Keratinocyte (primary cell): ENCODE measurements around the gene METRNL. TPM values are rescaled to one million over a fixed set of nuclear protein-coding genes. Genes with fewer than 3 reads are reported as not detected.

Source experiments
- DNase-seq: peaks from one replicate; pipeline ENCODE4 v3.0.0-alpha.2; 2011; ENCODE audit warnings: low read depth, missing footprints, low spot score
- FAIRE-seq: peaks from 2 replicates; lab custom pipeline; 2011; peaks lifted over from hg19 to GRCh38; lab: Jason Lieb, UNC
- H2AFZ ChIP-seq: 2 replicates; pipeline ENCODE4 v1.6.0; 2012; ENCODE audit warnings: low read length, control low read depth, inconsistent platforms; ENCODE audit not compliant: control insufficient read depth
- H3K27ac ChIP-seq: 2 replicates; pipeline ENCODE4 v1.5.1; 2011; ENCODE audit warnings: low read length; ENCODE audit not compliant: control insufficient read depth, insufficient read depth
- H3K27me3 ChIP-seq: 3 replicates; pipeline ENCODE4 v1.6.0; 2011; ENCODE audit warnings: low read length; ENCODE audit not compliant: control insufficient read depth, insufficient read depth; ENCODE audit errors: extremely low read depth
- H3K36me3 ChIP-seq, 2 experiments: 2 replicates in 1 of 2; 3 replicates in 1 of 2; pipeline ENCODE4 v1.5.1; 2011; ENCODE audit warnings: low read length in 2 of 2, mild to moderate bottlenecking in 1 of 2; ENCODE audit not compliant: control insufficient read depth in 2 of 2, insufficient read depth in 2 of 2; ENCODE audit errors: extremely low read depth in 1 of 2
- H3K4me1 ChIP-seq: 3 replicates; pipeline ENCODE4 v1.5.1; 2011; ENCODE audit warnings: low read length; ENCODE audit not compliant: control insufficient read depth, insufficient read depth; ENCODE audit errors: extremely low read depth
- H3K4me2 ChIP-seq: 3 replicates; pipeline ENCODE4 v1.6.0; 2011; ENCODE audit warnings: low read depth, low read length; ENCODE audit not compliant: control insufficient read depth, insufficient read depth; ENCODE audit errors: extremely low read depth
- H3K4me3 ChIP-seq, 3 experiments: fragments of 200-600 bp in 1 of 3; sonication (generic) in 1 of 3; 2 replicates in 2 of 3; 3 replicates in 1 of 3; pipeline ENCODE4 v1.5.1; 2011 to 2016; ENCODE audit warnings: low read length in 3 of 3, mild to moderate bottlenecking in 3 of 3, control low read depth in 2 of 3, inconsistent platforms in 1 of 3, low read depth in 1 of 3, mixed read lengths in 1 of 3, mixed run types in 1 of 3, moderate library complexity in 1 of 3; ENCODE audit not compliant: control insufficient read depth in 2 of 3, insufficient read depth in 2 of 3; ENCODE audit errors: extremely low read depth in 1 of 3
- H3K79me2 ChIP-seq: 2 replicates; pipeline ENCODE4 v1.6.0; 2012; ENCODE audit warnings: low read length; ENCODE audit not compliant: control insufficient read depth, insufficient read depth
- H3K9ac ChIP-seq: 3 replicates; pipeline ENCODE4 v1.6.0; 2011; ENCODE audit warnings: low read length; ENCODE audit not compliant: control insufficient read depth, insufficient read depth; ENCODE audit errors: extremely low read depth
- H3K9me1 ChIP-seq: 3 replicates; pipeline ENCODE4 v1.6.0; 2011; ENCODE audit warnings: low read length; ENCODE audit not compliant: control insufficient read depth, insufficient read depth; ENCODE audit errors: extremely low read depth
- H3K9me3 ChIP-seq: 2 replicates; pipeline ENCODE4 v1.5.1; 2012; ENCODE audit warnings: low read depth, low read length; ENCODE audit not compliant: control insufficient read depth
- H4K20me1 ChIP-seq: 3 replicates; pipeline ENCODE4 v1.6.0; 2011; ENCODE audit warnings: low read length; ENCODE audit not compliant: control insufficient read depth, insufficient read depth; ENCODE audit errors: extremely low read depth
- CTCF ChIP-seq, 3 experiments: IDR thresholded peaks in 1 of 3; conservative IDR thresholded peaks in 1 of 3; optimal IDR thresholded peaks in 1 of 3; 2 replicates in 2 of 3; 3 replicates in 1 of 3; pipeline versions ENCODE3 to v1.5.1; 2011; ENCODE audit warnings: low read length in 3 of 3, mild to moderate bottlenecking in 3 of 3, moderate library complexity in 2 of 3, control low read depth in 1 of 3, inconsistent platforms in 1 of 3; ENCODE audit not compliant: insufficient read depth in 2 of 3; ENCODE audit errors: extremely low read depth in 1 of 3
- EZH2 ChIP-seq: IDR thresholded peaks from one replicate; pipeline ENCODE4 v1.6.1; 2012; ENCODE audit warnings: inconsistent platforms, mild to moderate bottlenecking, low read length, moderate library complexity
- dilution Hi-C: fragments of 300-500 bp; cut with MboI; formaldehyde crosslinking; loops from one replicate; pipeline ENCODE4 v1.7.0; 2020; ENCODE audit warnings: low sequenced_read_pairs; ENCODE audit not compliant: extremely low pct_ligation_motif_present
- polyA plus RNA-seq, 5 experiments: library from polyadenylated mRNA; depleted of rRNA in 3 of 5; stranded (reverse) in 3 of 5; stranded (forward) in 1 of 5; unstranded in 1 of 5; fragments of >200 nt; gene quantifications; 1 replicate in 1 of 5; 2 replicates in 3 of 5; 3 replicates in 1 of 5; pipeline versions ENCODE4 v1.2.1 to v1.2.3, GENCODE V29; 2011 to 2012; ENCODE audit warnings: missing spikeins in 2 of 5, low read depth in 1 of 5, low replicate concordance in 1 of 5

METRNL gene
- polyA plus RNA-seq, 1 donor (not counting 4 experiments of a cell fraction or from before 2014, with no cell fraction given) = 3.1 TPM

GRCh38 chr17:83101805-83102480 lies 22.5 kb downstream of the METRNL start:
- H3K9me1 ChIP-seq = no peaks in the 10 kb centered on the region
- H3K27ac ChIP-seq = no peak overlapping the region
- peaks cover 58% of the 10 kb centered on the region for H3K27me3 ChIP-seq
- no peaks in the 10 kb centered on the region for H3K79me2 ChIP-seq
- no peaks in the 10 kb centered on the region for H3K9me3 ChIP-seq
- DNase-seq (no peak), FAIRE-seq (no peak)
- no peak for TF ChIP-seq CTCF (optimal IDR thresholded peaks at IDR 0.05 in 1 of 3, IDR thresholded peaks at IDR 0.05 in 1 of 3, conservative IDR thresholded peaks at IDR 0.05 in 1 of 3; ENCODE audit: extremely low read depth in 1 of 3, insufficient read depth in 2 of 3, low read length in 3 of 3)
- no peak for TF ChIP-seq EZH2
- no peak overlapping the region for H2AFZ ChIP-seq
- peaks cover 3% of the 10 kb centered on the region for H4K20me1 ChIP-seq
- H3K9ac ChIP-seq = no peak overlapping the region
- no peak overlapping the region for H3K4me2 ChIP-seq
- dilution Hi-C loops = no loop called here
- H3K4me3 ChIP-seq = no peak overlapping the region
- no peaks in the 10 kb centered on the region for H3K36me3 ChIP-seq
- H3K4me1 ChIP-seq = peaks cover 4% of the 10 kb centered on the region

GRCh38 chr17:83103200-83103942 lies 24.0 kb downstream of the METRNL start:
- Histone ChIP-seq H3K9me3 (no peaks in the 10 kb centered on the region), H3K4me2 (no peak overlapping the region), H4K20me1 (no peaks in the 10 kb centered on the region), H3K27me3 (peaks cover 50% of the 10 kb centered on the region), H3K36me3 (no peaks in the 10 kb centered on the region), H3K4me1 (peaks cover 4% of the 10 kb centered on the region), H3K79me2 (no peaks in the 10 kb centered on the region), H3K9ac (no peak overlapping the region), H3K27ac (no peak overlapping the region), H3K4me3 (no peak overlapping the region), H3K9me1 (no peaks in the 10 kb centered on the region), H2AFZ (no peak overlapping the region)
- TF ChIP-seq EZH2 (no peak), CTCF (optimal IDR thresholded peaks at IDR 0.05 in 1 of 3, IDR thresholded peaks at IDR 0.05 in 1 of 3, conservative IDR thresholded peaks at IDR 0.05 in 1 of 3; ENCODE audit: extremely low read depth in 1 of 3, insufficient read depth in 2 of 3, low read length in 3 of 3) (no peak)
- dilution Hi-C loops = no loop called here
- FAIRE-seq (no peak), DNase-seq (no peak)
